ENCODE results near the gene TFRC.
"Not testable (repeated sequence)": the region's sequence is repeated elsewhere in the genome, so short reads cannot be mapped to it uniquely, and the experiment has no call there.

TFRC gene

DNA sequence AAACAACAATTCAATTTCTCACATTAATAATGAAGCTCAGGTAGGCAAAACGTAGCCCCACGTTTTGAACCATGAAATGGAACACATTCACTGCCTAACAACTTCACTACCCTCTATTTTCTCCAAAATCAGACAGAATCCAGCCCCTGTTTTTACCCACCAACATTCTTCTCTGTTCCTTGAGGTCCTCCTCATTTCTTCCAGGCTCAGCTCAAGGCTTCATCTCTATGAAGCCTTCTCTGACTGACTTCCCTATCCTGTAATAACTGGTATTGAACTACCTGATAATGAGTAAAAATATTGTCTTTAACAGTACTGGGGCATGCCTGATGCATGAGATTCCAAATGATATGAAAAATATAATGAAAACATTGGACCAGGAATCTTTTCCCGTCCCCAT lies 2.2 kb downstream of the TFRC start:
- Histone ChIP-seq H3K4me3 (ENCODE audit: low read length) (no peak overlapping the region), H3K9ac (ENCODE audit: low read depth, low read length) (no peak overlapping the region), H3K4me2 (ENCODE audit: low read length) (no peak overlapping the region), H3K36me3 (ENCODE audit: insufficient read depth, low read length) (no peaks in the 10 kb centered on the region), H3K4me1 (ENCODE audit: control insufficient read depth, insufficient read depth, low read length) (peaks cover 13% of the 10 kb centered on the region), H3K9me3 (replicated peaks; ENCODE audit: low read length) (no peaks in the 10 kb centered on the region), H3K27me3 (ENCODE audit: control insufficient read depth, insufficient read depth, low read length) (no peaks in the 10 kb centered on the region)

DNA sequence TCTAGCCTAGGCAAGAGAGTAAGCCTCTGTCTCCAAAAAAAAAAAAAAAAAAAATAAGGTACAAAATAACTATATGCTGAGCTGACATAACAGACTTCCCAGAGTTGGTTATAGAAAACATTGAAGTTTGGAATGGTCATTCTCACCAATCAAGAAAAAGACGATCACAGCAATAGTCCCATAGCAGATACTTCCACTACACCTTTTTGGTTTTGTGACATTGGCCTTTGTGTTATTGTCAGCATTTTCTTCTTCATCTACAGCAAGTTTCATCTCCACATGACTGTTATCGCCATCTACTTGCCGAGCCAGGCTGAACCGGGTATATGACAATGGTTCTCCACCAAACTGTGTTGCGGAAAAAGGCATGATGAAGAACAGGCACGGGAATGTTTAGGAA lies 6.9 kb downstream of the TFRC start:
- no peak overlapping the region for H3K4me3 ChIP-seq (ENCODE audit: low read length)
- H3K36me3 ChIP-seq (ENCODE audit: insufficient read depth, low read length) = peaks cover 27% of the 10 kb centered on the region
- no peaks in the 10 kb centered on the region for H3K27me3 ChIP-seq (ENCODE audit: control insufficient read depth, insufficient read depth, low read length)
- H3K4me1 ChIP-seq (ENCODE audit: control insufficient read depth, insufficient read depth, low read length) = no peaks in the 10 kb centered on the region
- no peak overlapping the region for H3K4me2 ChIP-seq (ENCODE audit: low read length)
- no peak overlapping the region for H3K9ac ChIP-seq (ENCODE audit: low read depth, low read length)
- no peaks in the 10 kb centered on the region for H3K9me3 ChIP-seq (replicated peaks; ENCODE audit: low read length)

DNA sequence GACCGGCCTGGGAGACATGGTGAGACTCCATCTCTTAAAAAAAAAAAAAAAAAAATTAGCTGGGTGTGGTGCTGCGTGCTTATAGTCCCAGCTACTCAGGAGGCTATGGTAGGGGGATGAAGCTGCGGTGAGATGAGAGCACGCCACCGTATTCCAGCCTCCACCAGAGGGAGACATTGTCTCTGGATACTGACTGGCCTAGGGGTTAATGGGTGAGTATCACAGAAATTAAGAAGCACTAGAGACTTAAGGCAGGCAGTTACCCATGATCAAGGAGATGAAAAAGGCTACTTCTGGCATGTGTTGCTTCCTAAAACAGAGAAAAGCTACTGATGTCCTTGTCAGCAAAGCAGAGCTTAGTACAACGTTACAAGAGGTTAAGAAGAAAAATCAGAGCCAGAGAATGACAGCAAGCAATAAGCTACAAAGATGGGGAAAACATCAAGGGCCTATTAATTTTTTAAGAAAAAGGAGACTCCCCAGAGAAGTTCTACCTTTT lies 8.6 kb downstream of the TFRC start:
- Histone ChIP-seq H3K4me1 (ENCODE audit: control insufficient read depth, insufficient read depth, low read length) (no peaks in the 10 kb centered on the region), H3K4me2 (ENCODE audit: low read length) (no peak overlapping the region), H3K9ac (ENCODE audit: low read depth, low read length) (no peak overlapping the region), H3K36me3 (ENCODE audit: insufficient read depth, low read length) (peaks cover 38% of the 10 kb centered on the region), H3K4me3 (ENCODE audit: low read length) (no peak overlapping the region), H3K27me3 (ENCODE audit: control insufficient read depth, insufficient read depth, low read length) (no peaks in the 10 kb centered on the region), H3K9me3 (replicated peaks; ENCODE audit: low read length) (no peaks in the 10 kb centered on the region)

DNA sequence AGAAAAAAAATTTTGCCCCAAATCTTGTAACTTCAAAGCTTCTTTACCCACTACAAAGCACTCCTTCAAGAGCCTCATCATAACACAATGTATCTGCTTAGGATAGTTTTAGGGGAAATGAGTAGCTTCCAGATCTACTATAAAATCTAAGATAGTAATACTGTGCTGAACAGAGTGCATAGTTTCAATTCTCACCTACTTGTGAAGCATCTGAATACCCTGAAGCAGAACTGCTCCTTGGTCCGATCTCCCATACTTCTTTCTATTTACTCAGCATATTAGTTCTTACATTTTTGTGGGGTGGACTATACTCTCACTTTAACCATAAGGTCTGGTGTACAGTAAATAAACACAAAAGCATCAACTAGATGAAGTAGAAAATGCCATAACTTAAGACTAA lies 9.6 kb downstream of the TFRC start:
- Histone ChIP-seq H3K9me3 (replicated peaks; ENCODE audit: low read length) (no peaks in the 10 kb centered on the region), H3K36me3 (ENCODE audit: insufficient read depth, low read length) (peaks cover 47% of the 10 kb centered on the region), H3K27me3 (ENCODE audit: control insufficient read depth, insufficient read depth, low read length) (no peaks in the 10 kb centered on the region), H3K4me1 (ENCODE audit: control insufficient read depth, insufficient read depth, low read length) (no peaks in the 10 kb centered on the region), H3K4me2 (ENCODE audit: low read length) (no peak overlapping the region), H3K9ac (ENCODE audit: low read depth, low read length) (no peak overlapping the region), H3K4me3 (ENCODE audit: low read length) (no peak overlapping the region)

DNA sequence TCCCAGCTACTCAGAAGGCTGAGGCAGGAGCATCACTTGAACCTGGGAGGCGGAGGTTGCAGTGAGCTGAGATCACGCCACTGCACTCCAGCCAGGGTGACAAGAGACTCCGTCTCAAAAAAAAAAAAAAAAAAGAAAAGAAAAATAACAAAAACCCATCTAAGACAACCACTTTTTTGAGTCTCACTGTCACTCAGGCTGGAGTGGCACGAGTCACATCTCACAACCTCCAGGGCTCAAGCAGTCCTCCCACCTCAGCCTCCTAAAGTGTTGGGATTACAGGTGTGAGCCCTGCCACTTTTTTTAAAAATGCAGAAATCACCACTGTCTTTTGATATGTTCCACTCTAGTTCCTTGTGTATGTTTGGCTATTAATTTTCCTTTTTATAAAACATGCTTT lies 13.1 kb downstream of the TFRC start:
- not testable (repeated sequence) for H3K27me3 ChIP-seq (ENCODE audit: control insufficient read depth, insufficient read depth, low read length); H3K9ac ChIP-seq (ENCODE audit: low read depth, low read length); H3K4me3 ChIP-seq (ENCODE audit: low read length); H3K4me1 ChIP-seq (ENCODE audit: control insufficient read depth, insufficient read depth, low read length); H3K9me3 ChIP-seq (replicated peaks; ENCODE audit: low read length); H3K4me2 ChIP-seq (ENCODE audit: low read length)
- peaks cover 65% of the 10 kb centered on the region for H3K36me3 ChIP-seq (ENCODE audit: insufficient read depth, low read length)

DNA sequence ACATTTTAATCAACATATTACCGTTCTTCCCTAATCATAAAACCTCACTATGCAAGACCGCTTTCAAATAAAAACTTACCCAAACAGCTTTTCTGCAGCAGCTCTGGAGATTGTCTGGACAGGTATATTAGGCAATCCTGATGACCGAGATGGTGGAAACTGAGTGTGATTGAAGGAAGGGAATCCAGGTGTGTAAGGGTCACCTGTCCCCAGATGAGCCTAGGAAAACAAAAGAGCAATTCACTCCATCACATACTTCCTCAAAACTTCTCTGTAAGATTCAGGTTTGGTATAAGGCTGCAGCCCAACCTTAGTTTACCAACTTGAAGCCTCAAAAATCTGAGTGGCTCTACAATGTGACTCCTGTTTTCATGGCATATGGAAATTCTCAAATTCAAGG lies 14.5 kb downstream of the TFRC start:
- no peaks in the 10 kb centered on the region for H3K27me3 ChIP-seq (ENCODE audit: control insufficient read depth, insufficient read depth, low read length)
- no peaks in the 10 kb centered on the region for H3K9me3 ChIP-seq (replicated peaks; ENCODE audit: low read length)
- H3K4me1 ChIP-seq (ENCODE audit: control insufficient read depth, insufficient read depth, low read length) = peaks cover 12% of the 10 kb centered on the region
- H3K9ac ChIP-seq (ENCODE audit: low read depth, low read length) = no peak overlapping the region
- no peak overlapping the region for H3K4me2 ChIP-seq (ENCODE audit: low read length)
- peaks cover 64% of the 10 kb centered on the region for H3K36me3 ChIP-seq (ENCODE audit: insufficient read depth, low read length)
- H3K4me3 ChIP-seq (ENCODE audit: low read length) = no peak overlapping the region

DNA sequence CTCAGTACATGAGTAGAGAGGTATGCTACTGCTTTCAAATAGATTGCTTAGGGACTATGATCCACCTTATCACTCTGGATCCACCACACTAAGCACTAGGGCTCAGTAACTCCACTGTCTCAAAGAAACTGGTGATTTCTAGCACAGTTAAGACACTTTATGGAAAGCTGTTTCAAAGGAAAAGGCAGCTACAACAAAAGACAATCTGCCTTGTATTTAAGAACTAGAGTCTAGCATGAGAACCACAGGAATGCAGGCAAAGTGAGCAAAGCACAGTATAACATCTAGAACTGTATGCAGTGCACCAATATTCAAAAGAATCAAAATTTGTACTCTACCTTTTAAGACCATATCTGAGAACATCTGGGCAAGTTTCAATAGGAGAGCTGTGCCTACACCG lies 17.9 kb downstream of the TFRC start:
- peak overlapping the region; percentile 15 for H3K9ac ChIP-seq (ENCODE audit: low read depth, low read length)
- H3K27me3 ChIP-seq (ENCODE audit: control insufficient read depth, insufficient read depth, low read length) = no peaks in the 10 kb centered on the region
- no peaks in the 10 kb centered on the region for H3K9me3 ChIP-seq (replicated peaks; ENCODE audit: low read length)
- peaks cover 12% of the 10 kb centered on the region for H3K4me1 ChIP-seq (ENCODE audit: control insufficient read depth, insufficient read depth, low read length)
- H3K4me3 ChIP-seq (ENCODE audit: low read length) = no peak overlapping the region
- H3K36me3 ChIP-seq (ENCODE audit: insufficient read depth, low read length) = peaks cover 57% of the 10 kb centered on the region
- no peak overlapping the region for H3K4me2 ChIP-seq (ENCODE audit: low read length)

DNA sequence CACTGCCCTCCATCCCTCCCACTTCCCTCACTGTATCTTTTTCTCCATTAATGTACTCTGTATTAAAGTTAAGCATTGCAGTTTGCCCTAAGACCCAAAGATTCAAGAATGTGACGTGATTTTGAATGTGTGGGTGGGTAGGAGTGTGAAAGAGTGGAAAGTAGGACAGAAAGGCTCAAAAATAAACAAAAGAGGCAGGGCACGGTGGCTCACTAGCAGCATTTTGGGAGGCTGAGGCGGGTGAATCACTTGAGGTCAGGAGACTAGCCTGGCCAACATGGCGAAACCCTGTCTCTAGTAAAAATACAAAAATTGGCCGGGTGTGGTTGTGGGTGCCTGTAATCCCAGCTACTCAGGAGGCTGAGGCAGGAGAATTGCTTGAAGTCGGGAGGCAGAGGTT lies 18.4 kb downstream of the TFRC start:
- H3K27me3 ChIP-seq (ENCODE audit: control insufficient read depth, insufficient read depth, low read length) = no peaks in the 10 kb centered on the region
- peak overlapping the region; percentile 15 for H3K9ac ChIP-seq (ENCODE audit: low read depth, low read length)
- no peak overlapping the region for H3K4me3 ChIP-seq (ENCODE audit: low read length)
- H3K4me2 ChIP-seq (ENCODE audit: low read length) = no peak overlapping the region
- peaks cover 58% of the 10 kb centered on the region for H3K36me3 ChIP-seq (ENCODE audit: insufficient read depth, low read length)
- no peaks in the 10 kb centered on the region for H3K9me3 ChIP-seq (replicated peaks; ENCODE audit: low read length)
- peaks cover 12% of the 10 kb centered on the region for H3K4me1 ChIP-seq (ENCODE audit: control insufficient read depth, insufficient read depth, low read length)

DNA sequence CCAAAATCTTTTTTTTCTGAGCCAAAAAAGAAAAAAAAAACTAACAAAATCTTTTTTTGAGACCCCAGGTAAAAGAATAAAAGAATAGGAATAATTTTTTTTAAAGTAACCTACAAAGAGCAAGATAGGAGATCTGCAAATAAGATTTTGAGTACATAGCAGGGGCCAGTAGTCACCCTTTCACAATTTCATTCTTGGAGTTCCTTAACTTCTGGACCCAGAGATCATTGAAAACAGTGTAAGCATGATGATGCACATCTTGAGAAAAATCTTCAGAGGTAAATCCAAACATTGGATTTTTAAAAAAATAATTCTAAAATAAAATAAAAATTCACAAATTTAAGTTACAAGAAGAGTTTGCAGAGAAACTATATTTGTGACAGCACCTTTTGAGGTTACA lies 18.8 kb downstream of the TFRC start:
- no peaks in the 10 kb centered on the region for H3K27me3 ChIP-seq (ENCODE audit: control insufficient read depth, insufficient read depth, low read length)
- H3K36me3 ChIP-seq (ENCODE audit: insufficient read depth, low read length) = peaks cover 61% of the 10 kb centered on the region

DNA sequence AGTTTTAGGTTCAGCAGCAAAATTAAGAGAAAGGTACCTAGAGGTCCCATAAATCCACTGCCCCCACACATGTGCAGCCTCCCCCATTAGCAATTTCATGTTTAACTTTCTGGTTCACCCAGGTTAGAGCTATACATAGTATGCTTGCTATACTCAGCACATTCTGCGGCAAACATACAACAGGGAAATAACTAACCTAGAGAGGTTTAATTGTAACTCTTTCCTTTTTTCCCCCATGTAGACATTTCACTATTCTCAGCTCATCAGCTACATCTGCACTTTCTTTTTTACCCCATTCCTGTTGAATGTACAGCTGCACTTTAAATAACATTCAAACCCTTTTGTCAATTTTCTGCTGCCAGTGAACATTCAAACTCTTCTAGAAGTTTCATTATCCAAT lies 21.1 kb downstream of the TFRC start:
- H3K4me3 ChIP-seq (ENCODE audit: low read length) = no peak overlapping the region
- H3K9me3 ChIP-seq (replicated peaks; ENCODE audit: low read length) = no peaks in the 10 kb centered on the region
- H3K4me1 ChIP-seq (ENCODE audit: control insufficient read depth, insufficient read depth, low read length) = peaks cover 12% of the 10 kb centered on the region
- H3K9ac ChIP-seq (ENCODE audit: low read depth, low read length) = no peak overlapping the region
- peaks cover 51% of the 10 kb centered on the region for H3K36me3 ChIP-seq (ENCODE audit: insufficient read depth, low read length)
- no peaks in the 10 kb centered on the region for H3K27me3 ChIP-seq (ENCODE audit: control insufficient read depth, insufficient read depth, low read length)
- H3K4me2 ChIP-seq (ENCODE audit: low read length) = no peak overlapping the region

More for the DNA sequence above, 18.8 kb downstream of the TFRC start:
- Histone ChIP-seq H3K4me2 (ENCODE audit: low read length) (no peak overlapping the region), H3K4me3 (ENCODE audit: low read length) (no peak overlapping the region), H3K9ac (ENCODE audit: low read depth, low read length) (peak overlapping the region; percentile 10), H3K4me1 (ENCODE audit: control insufficient read depth, insufficient read depth, low read length) (peaks cover 12% of the 10 kb centered on the region), H3K9me3 (replicated peaks; ENCODE audit: low read length) (no peaks in the 10 kb centered on the region)

DNA sequence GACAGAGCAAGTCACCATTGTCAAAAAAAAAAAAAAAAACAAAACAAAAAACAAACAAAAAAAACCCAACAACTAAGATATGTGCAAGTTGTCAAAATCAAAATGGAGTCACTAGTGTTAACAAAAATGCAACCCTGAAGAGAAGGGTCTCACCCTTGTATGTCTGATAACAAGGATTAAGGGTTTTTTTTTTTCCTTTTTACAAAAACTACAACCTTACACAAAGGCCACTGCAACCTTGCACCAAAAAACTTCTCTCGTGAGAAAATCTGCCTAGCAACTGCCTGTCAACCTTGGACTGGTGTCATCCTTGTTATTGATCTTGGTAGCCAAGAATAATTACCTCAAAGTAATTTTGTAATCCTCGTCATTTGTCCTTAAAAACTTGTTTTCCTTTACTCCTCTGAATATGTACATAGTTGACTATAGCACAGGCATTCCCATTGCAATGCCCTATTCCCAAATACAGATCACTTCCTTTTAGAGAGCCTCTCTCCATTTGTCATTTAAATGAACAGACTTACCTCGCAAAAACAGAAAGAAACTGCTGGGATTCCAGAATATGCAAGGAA lies 24.0 kb downstream of the TFRC start:
- Histone ChIP-seq H3K27me3 (ENCODE audit: control insufficient read depth, insufficient read depth, low read length) (no peaks in the 10 kb centered on the region), H3K4me2 (ENCODE audit: low read length) (no peak overlapping the region), H3K36me3 (ENCODE audit: insufficient read depth, low read length) (peaks cover 62% of the 10 kb centered on the region), H3K4me1 (ENCODE audit: control insufficient read depth, insufficient read depth, low read length) (no peaks in the 10 kb centered on the region), H3K9me3 (replicated peaks; ENCODE audit: low read length) (no peaks in the 10 kb centered on the region), H3K9ac (ENCODE audit: low read depth, low read length) (no peak overlapping the region), H3K4me3 (ENCODE audit: low read length) (no peak overlapping the region)

DNA sequence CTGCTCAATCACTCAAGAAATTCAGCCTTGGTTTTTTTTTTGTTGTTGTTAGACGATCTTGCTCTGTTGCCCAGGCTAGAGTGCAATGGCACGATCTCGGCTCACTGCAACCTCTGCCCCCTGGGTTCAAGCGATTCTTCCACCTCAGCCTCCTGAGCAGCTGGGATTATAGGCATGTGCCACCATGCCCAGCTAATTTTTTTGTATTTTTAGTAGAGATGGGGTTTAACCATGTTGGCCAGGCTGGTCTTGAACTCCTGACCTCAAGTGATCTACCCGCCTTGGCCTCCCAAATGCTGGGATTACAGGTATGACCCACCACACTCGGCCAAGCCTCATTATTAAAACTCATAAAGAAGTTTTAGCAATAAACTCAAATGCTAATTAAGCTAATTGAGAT lies 25.5 kb downstream of the TFRC start:
- not testable (repeated sequence) for H3K9me3 ChIP-seq (replicated peaks; ENCODE audit: low read length); H3K27me3 ChIP-seq (ENCODE audit: control insufficient read depth, insufficient read depth, low read length); H3K4me1 ChIP-seq (ENCODE audit: control insufficient read depth, insufficient read depth, low read length); H3K9ac ChIP-seq (ENCODE audit: low read depth, low read length); H3K4me2 ChIP-seq (ENCODE audit: low read length); H3K4me3 ChIP-seq (ENCODE audit: low read length)
- H3K36me3 ChIP-seq (ENCODE audit: insufficient read depth, low read length) = peaks cover 62% of the 10 kb centered on the region

Data from skeletal muscle satellite cell (primary cell).